Activated naive CD8-positive, alpha-beta T cell treated with anti-CD3 and anti-CD28 coated beads, Interleukin-2, amount 10 ng/mL, durations not matched to agents 7 days and 5 days (primary cell): Measurements from ENCODE around the gene CES5A. TPM values are rescaled to one million over a fixed set of nuclear protein-coding genes. Genes with fewer than 3 reads are reported as not detected.
"Not testable (repeated sequence)": the region's sequence is repeated elsewhere in the genome, so short reads cannot be mapped to it uniquely, and the experiment has no call there.

Experiments used
- ATAC-seq: fragments of 150-1000 bp; cut with Tn5 transposase; one replicate; pipeline ENCODE4 v1.10.0; 2021; ENCODE audit warnings: low read depth, moderate library complexity
- POLR2A ChIA-PET: fragments of 350-600 bp; sonication (Branson Sonifier 250); formaldehyde crosslinking; loops from one replicate; lab custom pipeline; 2021; ENCODE audit warnings: antibody characterized with exemption; lab: Charles Lee
- DNase-seq: peaks from one replicate; pipeline ENCODE4 v3.0.0; 2021
- H3K27ac Mint-ChIP-seq: one replicate; pipeline ENCODE4 v1.8.0; 2022; ENCODE audit warnings: mild to moderate bottlenecking, mixed read lengths
- H3K27me3 Mint-ChIP-seq: one replicate; pipeline ENCODE4 v1.8.0; 2022; ENCODE audit warnings: mild to moderate bottlenecking, moderate library complexity, mixed read lengths
- H3K36me3 Mint-ChIP-seq: one replicate; pipeline ENCODE4 v1.8.0; 2021; ENCODE audit warnings: mild to moderate bottlenecking, mixed read lengths
- H3K4me1 Mint-ChIP-seq: one replicate; pipeline ENCODE4 v1.8.0; 2021; ENCODE audit warnings: mixed read lengths
- H3K4me3 Mint-ChIP-seq: one replicate; pipeline ENCODE4 v1.8.0; 2022; ENCODE audit warnings: mild to moderate bottlenecking, moderate library complexity, mixed read lengths
- H3K9me3 Mint-ChIP-seq: one replicate; pipeline ENCODE4 v1.8.0; 2021; ENCODE audit warnings: mixed read lengths
- total RNA-seq, 2 experiments: library from RNA; stranded (reverse); gene quantifications; one replicate each; pipeline ENCODE4 v1.2.3, GENCODE V29; 2021

The CES5A gene
- total RNA-seq, 2 experiments from 2014 or later: not detected

GRCh38 chr16:55857650-55858049, 17.5 kb downstream of the CES5A start:
- POLR2A ChIA-PET, ATAC-seq, H3K4me1 Mint-ChIP-seq, H3K9me3 Mint-ChIP-seq, H3K27me3 Mint-ChIP-seq, H3K27ac Mint-ChIP-seq, H3K4me3 Mint-ChIP-seq, H3K36me3 Mint-ChIP-seq, DNase-seq: not testable (repeated sequence)

GRCh38 chr16:55856950-55857349, 18.2 kb downstream of the CES5A start:
- Mint-ChIP-seq H3K27me3 (peaks cover 4% of the 10 kb centered on the region), H3K27ac (no peak overlapping the region), H3K4me1 (no peaks in the 10 kb centered on the region), H3K36me3 (no peaks in the 10 kb centered on the region), H3K9me3 (no peaks in the 10 kb centered on the region), H3K4me3 (no peak overlapping the region)
- ATAC-seq (no peak), DNase-seq (no peak)
- POLR2A ChIA-PET: no interaction called here

- DNase-seq (no peak), ATAC-seq (no peak)
- Mint-ChIP-seq H3K27ac (no peak overlapping the region), H3K36me3 (no peaks in the 10 kb centered on the region), H3K4me1 (no peaks in the 10 kb centered on the region), H3K4me3 (no peak overlapping the region), H3K27me3 (peaks cover 6% of the 10 kb centered on the region), H3K9me3 (no peaks in the 10 kb centered on the region)
- POLR2A ChIA-PET: no interaction called here
Measured at GRCh38 chr16:55853114-55853513, 22.1 kb downstream of the CES5A start.

- Mint-ChIP-seq H3K4me3 (no peak overlapping the region), H3K27ac (no peak overlapping the region), H3K4me1 (no peaks in the 10 kb centered on the region), H3K27me3 (peaks cover 11% of the 10 kb centered on the region), H3K36me3 (no peaks in the 10 kb centered on the region), H3K9me3 (no peaks in the 10 kb centered on the region)
- DNase-seq (no peak), ATAC-seq (no peak)
- POLR2A ChIA-PET: no interaction called here
Measured at GRCh38 chr16:55849536-55849935, 25.6 kb downstream of the CES5A start.

GRCh38 chr16:55846598-55847346, 28.4 kb downstream of the CES5A start:
- Mint-ChIP-seq H3K36me3 (no peaks in the 10 kb centered on the region), H3K4me3 (no peak overlapping the region), H3K27me3 (peaks cover 11% of the 10 kb centered on the region)

GRCh38 chr16:55843105-55843395, 32.1 kb downstream of the CES5A start:
- H3K4me3 Mint-ChIP-seq: no peak overlapping the region
- H3K27ac Mint-ChIP-seq: no peak overlapping the region
- peaks cover 14% of the 10 kb centered on the region for H3K27me3 Mint-ChIP-seq
- ATAC-seq (no peak), DNase-seq (no peak)
- H3K9me3 Mint-ChIP-seq: no peaks in the 10 kb centered on the region
- POLR2A ChIA-PET: no interaction called here
- H3K4me1 Mint-ChIP-seq: peaks cover 4% of the 10 kb centered on the region
- H3K36me3 Mint-ChIP-seq: no peaks in the 10 kb centered on the region

More at GRCh38 chr16:55846598-55847346, 28.4 kb downstream of the CES5A start:
- no peak for DNase-seq
- peaks cover 1% of the 10 kb centered on the region for H3K4me1 Mint-ChIP-seq
- no peaks in the 10 kb centered on the region for H3K9me3 Mint-ChIP-seq
- POLR2A ChIA-PET: no interaction called here
- no peak overlapping the region for H3K27ac Mint-ChIP-seq
- no peak for ATAC-seq

- POLR2A ChIA-PET: no interaction called here
- Mint-ChIP-seq H3K27me3 (peaks cover 14% of the 10 kb centered on the region), H3K4me3 (no peak overlapping the region), H3K27ac (no peak overlapping the region), H3K36me3 (no peaks in the 10 kb centered on the region), H3K9me3 (no peaks in the 10 kb centered on the region), H3K4me1 (peaks cover 4% of the 10 kb centered on the region)
- DNase-seq (no peak), ATAC-seq (no peak)
Measured at GRCh38 chr16:55842369-55843104, 32.6 kb downstream of the CES5A start.

GRCh38 chr16:55839115-55839514, 36.1 kb downstream of the CES5A start:
- no peak overlapping the region for H3K4me3 Mint-ChIP-seq
- POLR2A ChIA-PET: no interaction called here
- peaks cover 4% of the 10 kb centered on the region for H3K4me1 Mint-ChIP-seq
- ATAC-seq (no peak), DNase-seq (no peak)
- no peak overlapping the region for H3K27ac Mint-ChIP-seq
- no peaks in the 10 kb centered on the region for H3K9me3 Mint-ChIP-seq
- H3K27me3 Mint-ChIP-seq: peaks cover 10% of the 10 kb centered on the region
- no peaks in the 10 kb centered on the region for H3K36me3 Mint-ChIP-seq

- Mint-ChIP-seq H3K27me3 (peaks cover 10% of the 10 kb centered on the region), H3K4me3 (no peak overlapping the region), H3K9me3 (no peaks in the 10 kb centered on the region), H3K36me3 (no peaks in the 10 kb centered on the region), H3K27ac (no peak overlapping the region), H3K4me1 (peaks cover 3% of the 10 kb centered on the region)
- DNase-seq: no peak
- ATAC-seq: no peak
- POLR2A ChIA-PET: no interaction called here
Measured at GRCh38 chr16:55836158-55836611, 39.0 kb downstream of the CES5A start.

GRCh38 chr16:55835581-55835980, 39.6 kb downstream of the CES5A start:
- no peak for ATAC-seq

GRCh38 chr16:55835173-55835572, 40.0 kb downstream of the CES5A start:
- not testable (repeated sequence) for H3K9me3 Mint-ChIP-seq, ATAC-seq

More at GRCh38 chr16:55835581-55835980, 39.6 kb downstream of the CES5A start:
- peaks cover 3% of the 10 kb centered on the region for H3K4me1 Mint-ChIP-seq
- H3K27me3 Mint-ChIP-seq: peaks cover 10% of the 10 kb centered on the region
- H3K27ac Mint-ChIP-seq: no peak overlapping the region
- DNase-seq: no peak
- H3K9me3 Mint-ChIP-seq: no peaks in the 10 kb centered on the region
- H3K4me3 Mint-ChIP-seq: no peak overlapping the region
- H3K36me3 Mint-ChIP-seq: no peaks in the 10 kb centered on the region
- POLR2A ChIA-PET: no interaction called here

GRCh38 chr16:55834049-55834448, 41.1 kb downstream of the CES5A start:
- H3K27ac Mint-ChIP-seq: no peak overlapping the region
- ATAC-seq: no peak
- POLR2A ChIA-PET: no interaction called here
- no peak overlapping the region for H3K4me3 Mint-ChIP-seq
- H3K9me3 Mint-ChIP-seq: no peaks in the 10 kb centered on the region
- no peaks in the 10 kb centered on the region for H3K4me1 Mint-ChIP-seq
- no peak for DNase-seq
- peaks cover 4% of the 10 kb centered on the region for H3K27me3 Mint-ChIP-seq
- no peaks in the 10 kb centered on the region for H3K36me3 Mint-ChIP-seq

More at GRCh38 chr16:55835173-55835572, 40.0 kb downstream of the CES5A start:
- H3K4me1 Mint-ChIP-seq, H3K27ac Mint-ChIP-seq, H3K27me3 Mint-ChIP-seq, H3K4me3 Mint-ChIP-seq, H3K36me3 Mint-ChIP-seq, POLR2A ChIA-PET, DNase-seq: not testable (repeated sequence)

- H3K4me3 Mint-ChIP-seq: no peak within 1 kb of the TSS
- DNase-seq: no peak
- H3K36me3 Mint-ChIP-seq: no peaks in the 10 kb centered on the region
- H3K27me3 Mint-ChIP-seq: peaks cover 4% of the 10 kb centered on the region
- no peak within 1 kb of the TSS for H3K27ac Mint-ChIP-seq
- H3K4me1 Mint-ChIP-seq: no peaks in the 10 kb centered on the region
- POLR2A ChIA-PET: no interaction called here
- no peaks in the 10 kb centered on the region for H3K9me3 Mint-ChIP-seq
- ATAC-seq: no peak
Measured at GRCh38 chr16:55832773-55833691, 42.1 kb downstream of the CES5A start, which contains the start of gene CES1. Gene CES1, minus strand, starts transcription at chr16:55833096. Its CDS starts 41 bp downstream, at chr16:55833055.
